ENCODE data around the gene PRKCZ.
"Not testable (repeated sequence)": the region's sequence is repeated elsewhere in the genome, so short reads cannot be mapped to it uniquely, and the experiment has no call there.

Gene PRKCZ

DNA sequence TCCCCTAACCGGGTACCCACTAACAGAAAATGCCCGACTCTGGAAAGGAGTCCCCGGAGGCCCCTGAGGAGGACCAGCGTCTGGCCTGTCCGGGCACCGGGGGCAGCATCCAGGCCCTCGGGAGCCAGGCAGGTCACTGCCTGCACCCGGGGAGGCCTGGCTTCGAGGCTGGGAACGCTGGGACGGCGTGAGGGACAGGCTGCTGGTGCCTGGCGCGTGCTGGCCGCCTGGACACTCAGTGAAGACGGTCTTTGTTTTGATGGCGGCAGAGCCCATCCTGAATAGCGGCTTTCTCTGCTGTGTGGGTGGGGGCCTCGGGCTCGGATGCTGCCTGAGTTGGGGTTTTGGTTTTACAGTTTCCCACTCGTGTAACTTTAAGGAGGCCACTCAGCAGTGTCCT is 37.6 kb downstream of the PRKCZ start:
- DNase-seq (ENCODE audit: low spot score), result no peak

GRCh38 chr1:2088458-2088857 is 38.2 kb downstream of the PRKCZ start:
- DNase-seq (ENCODE audit: low spot score), result no peak

DNA sequence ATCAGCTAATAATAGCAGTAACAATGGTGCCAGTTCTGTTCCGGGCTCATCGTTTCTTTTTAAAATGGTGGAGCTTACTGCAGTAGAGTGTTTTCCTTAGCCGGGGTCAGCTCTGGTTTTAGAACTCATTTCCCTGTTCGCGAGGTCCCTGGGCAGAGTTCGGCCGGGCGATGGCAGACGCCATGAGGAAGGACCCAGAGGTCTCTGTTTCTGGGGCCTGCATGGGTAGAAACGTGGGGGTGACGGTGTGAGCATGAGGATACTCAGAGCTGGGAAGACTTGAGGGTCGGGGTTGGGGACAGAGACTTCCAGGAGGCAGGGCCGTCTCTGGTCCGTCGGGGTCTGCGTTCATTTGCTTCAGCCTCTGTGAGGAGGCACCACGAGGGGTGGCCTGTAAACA is 38.8 kb downstream of the PRKCZ start:
- DNase-seq (ENCODE audit: low spot score), result no peak

GRCh38 chr1:2090216-2090890 is 40.1 kb downstream of the PRKCZ start:
- DNase-seq (ENCODE audit: low spot score), result no peak

GRCh38 chr1:2091611-2092604 is 41.7 kb downstream of the PRKCZ start:
- no peak for DNase-seq (ENCODE audit: low spot score)

GRCh38 chr1:2093055-2093454 is 42.8 kb downstream of the PRKCZ start:
- DNase-seq (ENCODE audit: low spot score), result no peak

GRCh38 chr1:2093636-2094035 is 43.4 kb downstream of the PRKCZ start:
- DNase-seq (ENCODE audit: low spot score), result no peak

DNA sequence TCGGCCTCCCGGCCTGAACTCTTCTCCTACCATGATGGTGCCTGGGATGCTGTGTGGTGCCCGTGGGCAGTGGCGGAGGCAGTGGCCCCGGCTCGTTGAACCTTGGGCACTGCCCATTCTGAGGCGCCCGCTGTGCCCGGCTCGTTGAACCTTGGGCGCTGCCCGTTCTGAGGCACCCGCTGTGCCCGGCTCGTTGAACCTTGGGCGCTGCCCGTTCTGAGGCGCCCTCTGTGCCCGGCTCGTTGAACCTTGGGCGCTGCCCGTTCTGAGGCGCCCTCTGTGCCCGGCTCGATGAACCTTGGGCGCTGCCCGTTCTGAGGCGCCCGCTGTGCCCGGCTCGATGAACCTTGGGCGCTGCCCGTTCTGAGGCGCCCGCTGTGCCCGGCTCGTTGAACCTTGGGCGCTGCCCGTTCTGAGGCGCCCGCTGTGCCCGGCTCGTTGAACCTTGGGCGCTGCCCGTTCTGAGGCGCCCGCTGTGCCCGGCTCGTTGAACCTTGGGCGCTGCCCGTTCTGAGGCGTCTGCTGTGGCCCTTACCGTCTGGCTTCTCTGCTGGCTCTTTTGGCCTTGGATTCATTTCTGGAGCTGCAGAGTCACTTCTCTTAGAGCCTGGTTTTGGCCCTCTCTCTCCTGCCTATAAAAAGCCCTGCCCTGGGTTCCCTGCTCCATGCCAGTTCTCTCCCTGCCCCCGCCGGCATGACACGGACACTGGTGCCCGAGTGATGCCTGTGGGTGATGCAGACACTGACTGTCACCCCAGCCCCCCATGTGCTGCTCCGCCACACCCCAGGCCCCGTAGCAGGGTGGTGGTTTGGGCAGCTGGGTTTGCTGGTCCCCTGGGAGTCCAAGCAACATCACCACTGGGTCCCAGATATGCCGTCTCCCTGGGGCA is 44.3 kb downstream of the PRKCZ start:
- not testable (repeated sequence) for DNase-seq (ENCODE audit: low spot score)

- DNase-seq (ENCODE audit: low spot score), result no peak
These were observed 45.2 kb downstream of the PRKCZ start for GRCh38 chr1:2095394-2095793.

- no peak for DNase-seq (ENCODE audit: low spot score)
These were observed 45.9 kb downstream of the PRKCZ start for GRCh38 chr1:2095981-2096736.

DNA sequence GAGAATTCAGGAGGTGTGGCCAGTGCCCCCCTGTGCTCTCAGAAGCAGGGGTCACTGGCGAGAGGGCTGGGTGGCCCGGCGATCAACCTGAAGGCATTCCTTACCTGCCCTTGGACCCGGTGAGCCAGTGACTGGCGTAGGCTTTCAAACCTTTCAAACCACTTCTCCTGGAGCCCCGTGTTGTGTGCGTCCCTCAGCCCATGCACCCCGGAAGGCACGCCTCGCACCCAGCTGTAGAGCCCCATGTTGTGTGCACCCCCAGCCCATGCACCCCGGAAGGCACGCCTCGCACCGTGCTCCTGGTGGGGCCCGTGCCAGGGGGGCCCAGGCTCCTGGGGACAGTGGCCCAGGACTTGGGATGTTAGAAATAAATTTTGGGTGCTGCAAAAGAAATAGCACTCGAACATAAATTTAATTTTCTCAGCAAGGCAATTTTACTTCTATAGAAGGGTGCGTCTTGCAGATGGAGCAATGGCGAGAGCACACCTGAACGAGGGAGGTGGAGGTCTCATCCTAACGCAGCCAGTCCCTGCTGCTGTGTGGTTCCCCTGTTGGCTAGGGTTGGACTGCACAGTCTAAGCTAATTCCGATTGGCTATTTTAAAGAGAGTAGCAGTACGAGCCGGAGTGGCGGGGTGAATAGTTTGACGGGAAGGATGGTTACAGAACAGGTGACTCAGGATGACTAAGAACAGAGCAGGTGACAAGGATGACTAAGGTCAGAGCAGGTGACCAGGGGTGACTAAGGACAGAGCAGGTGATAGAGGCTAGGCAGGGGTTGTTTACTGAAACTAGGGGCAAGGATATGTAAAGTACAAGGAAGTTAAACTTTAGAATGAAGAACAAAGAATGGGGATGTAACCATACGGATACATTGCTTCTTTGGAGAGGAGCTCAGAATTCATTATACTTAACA is 47.4 kb downstream of the PRKCZ start:
- DNase-seq (ENCODE audit: low spot score), result peak; percentile 67

DNA sequence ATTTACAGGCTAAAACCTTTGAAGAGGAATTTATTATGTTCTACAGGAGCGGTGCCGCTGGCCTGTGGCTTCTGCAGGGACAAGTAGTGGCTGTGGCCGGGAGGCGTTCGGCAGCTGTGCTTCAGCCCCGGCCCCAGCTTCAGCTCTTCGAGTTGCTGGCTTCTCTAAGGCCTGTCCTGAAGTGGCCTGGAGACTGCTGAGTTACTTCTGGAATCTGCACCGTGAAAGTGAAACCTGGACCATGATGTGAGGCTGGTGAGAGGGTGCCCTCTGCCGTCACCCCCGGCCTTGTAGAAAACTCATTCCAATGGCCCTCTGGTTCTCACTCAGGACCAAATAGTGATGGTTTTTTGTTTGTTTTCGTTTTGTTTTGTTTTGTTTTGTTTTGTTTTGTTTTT is 48.1 kb downstream of the PRKCZ start:
- DNase-seq (ENCODE audit: low spot score), result no peak

DNA sequence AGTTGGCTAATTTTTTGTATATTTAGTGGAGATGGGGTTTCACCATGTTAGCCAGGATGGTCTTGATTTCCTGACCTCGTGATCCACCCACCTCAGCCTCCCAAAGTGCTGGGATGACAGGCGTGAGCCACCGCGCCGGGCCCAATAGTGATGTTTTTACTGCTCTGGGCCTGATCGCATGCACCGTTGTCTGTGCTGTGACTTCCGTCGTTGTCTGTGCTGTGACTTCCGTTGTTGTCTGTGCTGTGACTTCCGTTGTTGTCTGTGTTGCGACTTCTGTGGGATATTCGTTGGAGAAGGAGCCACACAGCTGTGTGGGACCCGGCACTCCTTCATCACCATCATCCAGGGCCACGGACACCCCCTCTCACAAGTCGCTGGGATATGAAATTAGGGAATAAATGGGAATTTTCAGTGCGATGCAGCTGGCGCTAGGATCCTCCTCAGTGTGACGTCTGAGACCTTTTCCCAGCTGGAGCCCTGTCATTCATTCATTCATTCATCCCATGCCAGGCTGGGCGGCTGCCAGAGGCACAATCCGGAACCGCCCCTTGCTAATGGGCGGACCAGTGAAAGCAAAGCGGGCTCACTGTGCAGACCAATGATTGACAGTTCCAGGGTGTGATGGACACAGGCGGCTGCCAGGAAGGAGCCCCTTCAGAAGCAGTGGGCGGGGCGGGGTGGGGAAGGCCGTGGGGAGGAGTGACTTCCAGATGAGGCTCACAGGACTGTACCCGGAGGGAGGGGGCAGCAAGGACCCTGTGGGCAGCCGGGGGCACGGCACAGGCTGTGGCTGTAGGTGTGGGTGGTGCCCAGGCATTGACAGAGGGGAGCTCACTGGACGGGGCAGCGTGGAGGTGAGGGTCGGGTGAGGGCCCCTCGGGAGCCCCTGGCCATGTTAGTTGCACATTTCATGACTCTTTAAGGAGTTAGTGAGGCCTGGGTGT is 48.9 kb downstream of the PRKCZ start:
- DNase-seq (ENCODE audit: low spot score), result no peak

GRCh38 chr1:2099886-2100779 is 49.9 kb downstream of the PRKCZ start:
- no peak for DNase-seq (ENCODE audit: low spot score)

DNA sequence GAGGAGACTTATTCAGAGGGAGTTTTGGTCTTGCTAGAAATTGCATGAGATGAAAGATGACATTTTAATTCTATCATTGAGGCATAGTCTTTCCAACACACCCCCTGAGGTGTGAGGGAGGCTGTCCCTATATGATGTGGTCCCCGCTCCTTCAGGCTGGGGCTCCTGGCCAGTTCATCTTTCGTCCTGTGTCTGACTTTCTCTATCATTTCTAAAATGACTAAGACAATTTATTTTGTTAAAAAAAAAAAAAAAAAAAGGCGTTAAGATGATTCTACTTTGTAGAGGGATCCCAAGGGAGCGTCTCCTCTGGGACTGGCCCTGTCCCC is 50.5 kb downstream of the PRKCZ start:
- DNase-seq (ENCODE audit: low spot score), result no peak

- DNase-seq (ENCODE audit: low spot score), result no peak
These were observed 51.3 kb downstream of the PRKCZ start for GRCh38 chr1:2101531-2101930.

- no peak for DNase-seq (ENCODE audit: low spot score)
These were observed 51.7 kb downstream of the PRKCZ start for GRCh38 chr1:2101946-2102345.

- DNase-seq (ENCODE audit: low spot score), result no peak
These were observed 52.5 kb downstream of the PRKCZ start for GRCh38 chr1:2102753-2103152.

Measured in RKO (cell line).